Right lobe of liver (tissue), 4 donors: ENCODE data around the gene IL12RB1.

Experiments
- POLR2A ChIP-seq: fragments of 450-650 bp; IDR thresholded peaks from one replicate; pipeline ENCODE4 v1.6.1; 2017; ENCODE audit warnings: antibody characterized with exemption, mild to moderate bottlenecking
- TF ChIP-seq, protein P1 (sequence below), 4 donors: fragments of 200-600 bp in 3 of 4; fragments of 450-650 bp in 1 of 4; IDR thresholded peaks; one replicate each; pipeline versions ENCODE4 v1.5.1 to v1.8.0; 2016 to 2022; ENCODE audit warnings: antibody characterized with exemption in 4 of 4, mild to moderate bottlenecking in 2 of 4
- donor health status: DM: no; HTN: no; CAD: no.
- donor health status: DM: no; HTN: no; CAD: no.
- donor health status: DM: no; HTN: yes; CAD: no.

DNA sequence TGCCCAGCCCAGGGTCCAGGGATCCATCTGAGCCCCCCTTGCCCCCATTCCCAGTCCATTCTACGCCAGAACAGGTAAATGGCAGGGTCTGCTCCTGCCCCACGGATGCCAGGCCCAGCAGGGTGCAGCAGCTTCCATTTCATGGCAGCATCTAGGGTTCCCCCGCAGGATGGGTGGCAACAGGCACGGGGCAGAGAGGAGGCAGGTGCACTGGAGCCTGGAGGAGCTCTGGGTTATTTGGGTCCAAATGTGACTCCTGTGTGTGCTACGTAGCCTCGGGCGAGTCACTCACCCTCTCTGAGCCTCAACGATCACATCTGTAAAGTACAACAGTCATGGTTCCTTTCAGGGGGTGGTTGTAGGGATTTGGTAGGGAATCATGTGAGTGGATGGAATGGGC is 27.4 kb downstream of the IL12RB1 start:
- TF ChIP-seq, protein P1, sequence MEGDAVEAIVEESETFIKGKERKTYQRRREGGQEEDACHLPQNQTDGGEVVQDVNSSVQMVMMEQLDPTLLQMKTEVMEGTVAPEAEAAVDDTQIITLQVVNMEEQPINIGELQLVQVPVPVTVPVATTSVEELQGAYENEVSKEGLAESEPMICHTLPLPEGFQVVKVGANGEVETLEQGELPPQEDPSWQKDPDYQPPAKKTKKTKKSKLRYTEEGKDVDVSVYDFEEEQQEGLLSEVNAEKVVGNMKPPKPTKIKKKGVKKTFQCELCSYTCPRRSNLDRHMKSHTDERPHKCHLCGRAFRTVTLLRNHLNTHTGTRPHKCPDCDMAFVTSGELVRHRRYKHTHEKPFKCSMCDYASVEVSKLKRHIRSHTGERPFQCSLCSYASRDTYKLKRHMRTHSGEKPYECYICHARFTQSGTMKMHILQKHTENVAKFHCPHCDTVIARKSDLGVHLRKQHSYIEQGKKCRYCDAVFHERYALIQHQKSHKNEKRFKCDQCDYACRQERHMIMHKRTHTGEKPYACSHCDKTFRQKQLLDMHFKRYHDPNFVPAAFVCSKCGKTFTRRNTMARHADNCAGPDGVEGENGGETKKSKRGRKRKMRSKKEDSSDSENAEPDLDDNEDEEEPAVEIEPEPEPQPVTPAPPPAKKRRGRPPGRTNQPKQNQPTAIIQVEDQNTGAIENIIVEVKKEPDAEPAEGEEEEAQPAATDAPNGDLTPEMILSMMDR (IDR thresholded peaks at IDR 0.05) = no peak
- no peak for TF ChIP-seq POLR2A
